OCI-LY3 (cell line): ENCODE measurements around the gene SLC22A17.

Experiments used
- CTCF ChIP-seq: fragments of 200-600, 300-600 bp; sonication (generic); IDR thresholded peaks from 2 replicates; pipeline ENCODE4 v1.5.1; 2014; ENCODE audit warnings: antibody characterized with exemption, low read length, low read depth
- EZH2phosphoT487 ChIP-seq: fragments of 200-600 bp; shearing (Covaris generic); IDR thresholded peaks from 2 replicates; pipeline ENCODE4 v1.6.1; 2018; ENCODE audit warnings: antibody characterized with exemption, mixed run types, low read depth

GRCh38 chr14:23377198-23377550 lies 24.5 kb upstream of the SLC22A17 start:
- TF ChIP-seq CTCF, result no peak
- no peak for TF ChIP-seq EZH2phosphoT487
